GM10248 (cell line): ENCODE data around the gene SERGEF.

Experiments
- CTCF ChIA-PET: fragments of 300-600 bp; sonication (Branson Sonifier 250); formaldehyde crosslinking; extraction: SDS; loops from one replicate; lab custom pipeline; 2021; ENCODE audit warnings: antibody characterized with exemption; lab: Yijun Ruan, JAX
- POLR2A ChIA-PET: fragments of 350-650 bp; sonication (Branson Sonifier 250); formaldehyde crosslinking; extraction: SDS; loops from one replicate; lab custom pipeline; 2020; ENCODE audit warnings: antibody characterized with exemption; lab: Yijun Ruan, JAX
- DNase-seq: peaks from one replicate; pipeline ENCODE4 v3.0.0; 2012; ENCODE audit errors: extremely low spot score
- TF ChIP-seq, protein P1 (sequence below): IDR thresholded peaks from 2 replicates; pipeline ENCODE4 v1.5.1; 2012; ENCODE audit warnings: mild to moderate bottlenecking, low read depth; ENCODE audit errors: extremely low read depth, missing control alignments, control extremely low read depth

SERGEF gene

DNA sequence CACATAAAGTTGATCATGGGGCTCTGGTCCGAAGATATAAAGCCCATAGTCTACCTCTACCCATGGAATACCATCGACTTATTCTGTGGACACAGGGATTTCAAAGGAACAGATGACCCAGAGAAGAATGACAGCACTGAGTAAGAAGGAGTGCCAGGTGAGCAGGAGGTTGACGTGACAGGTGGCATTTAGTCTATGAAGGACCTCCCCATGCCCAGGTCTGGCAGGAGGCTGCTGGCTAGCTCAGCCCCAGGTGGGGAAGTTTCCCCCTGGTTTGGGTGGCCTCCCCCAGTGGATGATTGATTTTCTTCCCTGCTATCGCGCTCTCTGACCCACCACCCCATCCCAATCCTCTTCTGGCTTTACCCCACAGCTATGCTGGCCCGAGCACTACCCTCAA, 239.2 kb downstream of the SERGEF start:
- POLR2A ChIA-PET, result no interaction called here
- CTCF ChIA-PET, result interaction anchor here (0.9 kb wide), 2 partner anchors 32 to 218 kb away, joined by 3 read pairs; no protein-coding TSS in a partner anchor

GRCh38 chr11:17772704-17773600, 239.9 kb downstream of the SERGEF start:
- no peak for DNase-seq
- TF ChIP-seq, protein P1, sequence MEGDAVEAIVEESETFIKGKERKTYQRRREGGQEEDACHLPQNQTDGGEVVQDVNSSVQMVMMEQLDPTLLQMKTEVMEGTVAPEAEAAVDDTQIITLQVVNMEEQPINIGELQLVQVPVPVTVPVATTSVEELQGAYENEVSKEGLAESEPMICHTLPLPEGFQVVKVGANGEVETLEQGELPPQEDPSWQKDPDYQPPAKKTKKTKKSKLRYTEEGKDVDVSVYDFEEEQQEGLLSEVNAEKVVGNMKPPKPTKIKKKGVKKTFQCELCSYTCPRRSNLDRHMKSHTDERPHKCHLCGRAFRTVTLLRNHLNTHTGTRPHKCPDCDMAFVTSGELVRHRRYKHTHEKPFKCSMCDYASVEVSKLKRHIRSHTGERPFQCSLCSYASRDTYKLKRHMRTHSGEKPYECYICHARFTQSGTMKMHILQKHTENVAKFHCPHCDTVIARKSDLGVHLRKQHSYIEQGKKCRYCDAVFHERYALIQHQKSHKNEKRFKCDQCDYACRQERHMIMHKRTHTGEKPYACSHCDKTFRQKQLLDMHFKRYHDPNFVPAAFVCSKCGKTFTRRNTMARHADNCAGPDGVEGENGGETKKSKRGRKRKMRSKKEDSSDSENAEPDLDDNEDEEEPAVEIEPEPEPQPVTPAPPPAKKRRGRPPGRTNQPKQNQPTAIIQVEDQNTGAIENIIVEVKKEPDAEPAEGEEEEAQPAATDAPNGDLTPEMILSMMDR, result no peak
- CTCF ChIA-PET, result interaction anchor here (0.9 to 1.2 kb wide), 2 partner anchors 112 to 218 kb away, joined by 3 read pairs; no protein-coding TSS in a partner anchor
- POLR2A ChIA-PET, result no interaction called here

More for the DNA sequence above, 239.2 kb downstream of the SERGEF start:
- DNase-seq, result no peak
- TF ChIP-seq, protein P1, result no peak

GRCh38 chr11:17771841-17772401, 240.9 kb downstream of the SERGEF start:
- ChIA-PET CTCF (interaction anchor here (1.2 kb wide), 1 partner anchor 113 kb away, joined by 3 read pairs; no protein-coding TSS in a partner anchor), POLR2A (no interaction called here)
- DNase-seq, result no peak
- TF ChIP-seq, protein P1, result no peak

DNA sequence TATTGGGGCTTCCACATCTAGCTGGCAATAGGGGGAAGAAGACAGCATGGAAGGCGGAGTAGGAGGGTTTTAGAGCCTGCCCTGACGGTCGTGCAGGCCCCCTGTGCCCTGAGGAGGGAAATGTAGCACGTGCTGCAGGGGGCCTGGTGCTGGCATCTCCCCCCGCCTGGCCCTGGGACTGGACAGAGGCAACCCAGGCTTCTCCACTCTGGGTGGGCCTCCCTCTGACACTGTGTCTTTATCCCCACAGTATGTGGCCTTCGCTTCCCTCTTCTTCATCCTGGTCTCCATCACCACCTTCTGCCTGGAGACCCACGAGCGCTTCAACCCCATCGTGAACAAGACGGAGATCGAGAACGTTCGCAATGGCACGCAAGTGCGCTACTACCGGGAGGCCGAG, 241.4 kb downstream of the SERGEF start:
- ChIA-PET POLR2A (no interaction called here), CTCF (interaction anchor here (1.3 kb wide), 1 partner anchor 198 kb away, joined by 3 read pairs; no protein-coding TSS in a partner anchor)
- TF ChIP-seq, protein P1, result no peak
- DNase-seq, result no peak

GRCh38 chr11:17770917-17771316, 241.9 kb downstream of the SERGEF start:
- TF ChIP-seq, protein P1, result no peak
- no peak for DNase-seq
- CTCF ChIA-PET, result interaction anchor here (1.1 to 1.3 kb wide), 2 partner anchors 12 to 199 kb away, joined by 3 read pairs; no protein-coding TSS in a partner anchor
- POLR2A ChIA-PET, result no interaction called here

- ChIA-PET CTCF (interaction anchor here (1.1 to 1.3 kb wide), 2 partner anchors 13 to 199 kb away, joined by 3 read pairs; no protein-coding TSS in a partner anchor), POLR2A (no interaction called here)
- TF ChIP-seq, protein P1, result no peak
- no peak for DNase-seq
Measured at GRCh38 chr11:17770048-17770652, 242.7 kb downstream of the SERGEF start.
